WTC11 (cell line): ENCODE measurements around the gene NID2. TPM values are rescaled to one million over a fixed set of nuclear protein-coding genes. Genes with fewer than 3 reads are reported as not detected.

Source experiments
- ATAC-seq: fragments of 200-7000 bp; cut with Tn5 transposase; 2 replicates; pipeline ENCODE4 v1.10.0; 2021; ENCODE audit warnings: mild to moderate bottlenecking, moderate library complexity
- CTCF ChIA-PET: fragments of 300-600 bp; sonication (Branson Sonifier 250); formaldehyde crosslinking; loops from one replicate; lab custom pipeline; 2021; ENCODE audit warnings: antibody characterized with exemption; lab: Charles Lee
- POLR2A ChIA-PET: fragments of 350-600 bp; sonication (Branson Sonifier 250); formaldehyde crosslinking; loops from one replicate; lab custom pipeline; 2021; ENCODE audit warnings: antibody characterized with exemption; lab: Charles Lee
- DNase-seq: peaks from one replicate; pipeline ENCODE4 v3.0.0; 2021; ENCODE audit warnings: low spot score
- H3K27ac Mint-ChIP-seq: 2 replicates; pipeline ENCODE4 v1.8.0; 2021; ENCODE audit warnings: mixed read lengths
- H3K27me3 Mint-ChIP-seq: 2 replicates; pipeline ENCODE4 v1.8.0; 2021; ENCODE audit warnings: low read depth, mild to moderate bottlenecking, moderate library complexity, mixed read lengths
- H3K36me3 Mint-ChIP-seq: 2 replicates; pipeline ENCODE4 v1.8.0; 2021; ENCODE audit warnings: mixed read lengths
- H3K4me1 Mint-ChIP-seq: 2 replicates; pipeline ENCODE4 v1.8.0; 2022; ENCODE audit warnings: mixed read lengths
- H3K4me3 Mint-ChIP-seq: 2 replicates; pipeline ENCODE4 v1.8.0; 2021; ENCODE audit warnings: mild to moderate bottlenecking, moderate library complexity, mixed read lengths
- H3K9me3 Mint-ChIP-seq: 2 replicates; pipeline ENCODE4 v1.8.0; 2021; ENCODE audit warnings: mixed read lengths
- ATF1 ChIP-seq: sonication (generic); formaldehyde crosslinking; IDR thresholded peaks from 2 replicates; pipeline ENCODE4 v1.8.1; 2023; ENCODE audit warnings: mild to moderate bottlenecking, moderate library complexity, missing genetic modification reagents
- CBFB ChIP-seq: sonication (generic); formaldehyde crosslinking; IDR thresholded peaks from 2 replicates; pipeline ENCODE4 v1.8.1; 2022; ENCODE audit warnings: mild to moderate bottlenecking, low read depth, missing genetic modification reagents
- FOXJ3 ChIP-seq: sonication (generic); formaldehyde crosslinking; IDR thresholded peaks from 2 replicates; pipeline ENCODE4 v1.9.0; 2021; ENCODE audit warnings: missing genetic modification reagents, mild to moderate bottlenecking, borderline replicate concordance
- PRRX2 ChIP-seq: fragments of 250-450 bp; sonication (Bioruptor Pico); IDR thresholded peaks from 2 replicates; pipeline ENCODE4 v1.8.0; 2021; ENCODE audit warnings: mild to moderate bottlenecking
- ZNF396 ChIP-seq: fragments of 250-450 bp; sonication (Bioruptor Pico); IDR thresholded peaks from 2 replicates; pipeline ENCODE4 v1.8.0; 2021; ENCODE audit warnings: mild to moderate bottlenecking, moderate library complexity, borderline replicate concordance
- total RNA-seq: library from RNA; stranded (reverse); gene quantifications from 3 replicates; pipeline ENCODE4 v1.2.3, GENCODE V29; 2021
- TF ChIP-seq, protein P1 (sequence below): sonication (generic); formaldehyde crosslinking; IDR thresholded peaks from 2 replicates; pipeline ENCODE4 v1.8.0; 2023; ENCODE audit warnings: missing genetic modification reagents, mild to moderate bottlenecking, borderline replicate concordance
- TF ChIP-seq, protein P2 (sequence below): sonication (generic); formaldehyde crosslinking; IDR thresholded peaks from 2 replicates; pipeline ENCODE4 v1.8.0; 2023; ENCODE audit warnings: mild to moderate bottlenecking, missing genetic modification reagents
- TF ChIP-seq, protein P3 (sequence below): sonication (generic); formaldehyde crosslinking; IDR thresholded peaks from 2 replicates; pipeline ENCODE4 v1.8.0; 2022; ENCODE audit warnings: mild to moderate bottlenecking, missing genetic modification reagents
- TF ChIP-seq, protein P4 (sequence below): sonication (generic); formaldehyde crosslinking; IDR thresholded peaks from 2 replicates; pipeline ENCODE4 v1.8.1; 2022; ENCODE audit warnings: missing genetic modification reagents, borderline replicate concordance
- TF ChIP-seq, protein P5 (sequence below): sonication (generic); formaldehyde crosslinking; IDR thresholded peaks from 2 replicates; pipeline ENCODE4 v1.8.0; 2022; ENCODE audit warnings: mild to moderate bottlenecking, missing genetic modification reagents
- TF ChIP-seq, protein P6 (sequence below): sonication (generic); formaldehyde crosslinking; conservative IDR thresholded peaks from 2 replicates; pipeline ENCODE4 v1.8.1; 2023; ENCODE audit warnings: mild to moderate bottlenecking, low read depth, missing genetic modification reagents, moderate library complexity
- TF ChIP-seq, protein P7 (sequence below): sonication (generic); formaldehyde crosslinking; IDR thresholded peaks from 2 replicates; pipeline ENCODE4 v1.8.0; 2022; ENCODE audit warnings: mild to moderate bottlenecking, missing genetic modification reagents
- TF ChIP-seq, protein P8 (sequence below): fragments of 250-450 bp; sonication (Bioruptor Pico); conservative IDR thresholded peaks from 2 replicates; pipeline ENCODE4 v1.9.0; 2021; ENCODE audit warnings: mild to moderate bottlenecking

The NID2 gene
- total RNA-seq, 1 experiment from 2014 or later: 5.4 TPM

DNA sequence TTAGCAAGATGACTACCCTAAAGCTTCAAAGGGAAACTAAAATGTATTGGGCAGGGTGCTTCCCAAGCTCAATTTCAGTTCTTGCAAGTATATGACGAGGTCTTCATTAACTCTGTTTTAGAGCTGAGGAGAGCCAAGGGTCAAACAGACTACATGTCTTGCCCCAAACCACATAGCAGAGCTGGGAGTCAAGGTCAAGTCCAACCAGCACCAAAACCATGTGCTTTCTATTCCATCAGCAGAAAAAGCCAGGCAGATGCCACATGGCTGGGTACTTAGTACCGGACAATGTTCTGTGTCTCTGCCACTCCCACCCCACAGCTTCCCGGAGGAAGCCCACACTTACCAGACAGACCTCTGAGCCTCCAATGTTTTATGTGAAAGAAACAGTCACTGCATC lies 17.6 kb downstream of the NID2 start (continued):
- TF ChIP-seq, protein P1, sequence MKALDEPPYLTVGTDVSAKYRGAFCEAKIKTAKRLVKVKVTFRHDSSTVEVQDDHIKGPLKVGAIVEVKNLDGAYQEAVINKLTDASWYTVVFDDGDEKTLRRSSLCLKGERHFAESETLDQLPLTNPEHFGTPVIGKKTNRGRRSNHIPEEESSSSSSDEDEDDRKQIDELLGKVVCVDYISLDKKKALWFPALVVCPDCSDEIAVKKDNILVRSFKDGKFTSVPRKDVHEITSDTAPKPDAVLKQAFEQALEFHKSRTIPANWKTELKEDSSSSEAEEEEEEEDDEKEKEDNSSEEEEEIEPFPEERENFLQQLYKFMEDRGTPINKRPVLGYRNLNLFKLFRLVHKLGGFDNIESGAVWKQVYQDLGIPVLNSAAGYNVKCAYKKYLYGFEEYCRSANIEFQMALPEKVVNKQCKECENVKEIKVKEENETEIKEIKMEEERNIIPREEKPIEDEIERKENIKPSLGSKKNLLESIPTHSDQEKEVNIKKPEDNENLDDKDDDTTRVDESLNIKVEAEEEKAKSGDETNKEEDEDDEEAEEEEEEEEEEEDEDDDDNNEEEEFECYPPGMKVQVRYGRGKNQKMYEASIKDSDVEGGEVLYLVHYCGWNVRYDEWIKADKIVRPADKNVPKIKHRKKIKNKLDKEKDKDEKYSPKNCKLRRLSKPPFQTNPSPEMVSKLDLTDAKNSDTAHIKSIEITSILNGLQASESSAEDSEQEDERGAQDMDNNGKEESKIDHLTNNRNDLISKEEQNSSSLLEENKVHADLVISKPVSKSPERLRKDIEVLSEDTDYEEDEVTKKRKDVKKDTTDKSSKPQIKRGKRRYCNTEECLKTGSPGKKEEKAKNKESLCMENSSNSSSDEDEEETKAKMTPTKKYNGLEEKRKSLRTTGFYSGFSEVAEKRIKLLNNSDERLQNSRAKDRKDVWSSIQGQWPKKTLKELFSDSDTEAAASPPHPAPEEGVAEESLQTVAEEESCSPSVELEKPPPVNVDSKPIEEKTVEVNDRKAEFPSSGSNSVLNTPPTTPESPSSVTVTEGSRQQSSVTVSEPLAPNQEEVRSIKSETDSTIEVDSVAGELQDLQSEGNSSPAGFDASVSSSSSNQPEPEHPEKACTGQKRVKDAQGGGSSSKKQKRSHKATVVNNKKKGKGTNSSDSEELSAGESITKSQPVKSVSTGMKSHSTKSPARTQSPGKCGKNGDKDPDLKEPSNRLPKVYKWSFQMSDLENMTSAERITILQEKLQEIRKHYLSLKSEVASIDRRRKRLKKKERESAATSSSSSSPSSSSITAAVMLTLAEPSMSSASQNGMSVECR: no peak
- TF ChIP-seq CBFB (CRISPR knock-in tag) (no peak), PRRX2 (no peak)
- TF ChIP-seq, protein P2, sequence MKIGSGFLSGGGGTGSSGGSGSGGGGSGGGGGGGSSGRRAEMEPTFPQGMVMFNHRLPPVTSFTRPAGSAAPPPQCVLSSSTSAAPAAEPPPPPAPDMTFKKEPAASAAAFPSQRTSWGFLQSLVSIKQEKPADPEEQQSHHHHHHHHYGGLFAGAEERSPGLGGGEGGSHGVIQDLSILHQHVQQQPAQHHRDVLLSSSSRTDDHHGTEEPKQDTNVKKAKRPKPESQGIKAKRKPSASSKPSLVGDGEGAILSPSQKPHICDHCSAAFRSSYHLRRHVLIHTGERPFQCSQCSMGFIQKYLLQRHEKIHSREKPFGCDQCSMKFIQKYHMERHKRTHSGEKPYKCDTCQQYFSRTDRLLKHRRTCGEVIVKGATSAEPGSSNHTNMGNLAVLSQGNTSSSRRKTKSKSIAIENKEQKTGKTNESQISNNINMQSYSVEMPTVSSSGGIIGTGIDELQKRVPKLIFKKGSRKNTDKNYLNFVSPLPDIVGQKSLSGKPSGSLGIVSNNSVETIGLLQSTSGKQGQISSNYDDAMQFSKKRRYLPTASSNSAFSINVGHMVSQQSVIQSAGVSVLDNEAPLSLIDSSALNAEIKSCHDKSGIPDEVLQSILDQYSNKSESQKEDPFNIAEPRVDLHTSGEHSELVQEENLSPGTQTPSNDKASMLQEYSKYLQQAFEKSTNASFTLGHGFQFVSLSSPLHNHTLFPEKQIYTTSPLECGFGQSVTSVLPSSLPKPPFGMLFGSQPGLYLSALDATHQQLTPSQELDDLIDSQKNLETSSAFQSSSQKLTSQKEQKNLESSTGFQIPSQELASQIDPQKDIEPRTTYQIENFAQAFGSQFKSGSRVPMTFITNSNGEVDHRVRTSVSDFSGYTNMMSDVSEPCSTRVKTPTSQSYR (CRISPR knock-in tag): no peak
- TF ChIP-seq, protein P3, sequence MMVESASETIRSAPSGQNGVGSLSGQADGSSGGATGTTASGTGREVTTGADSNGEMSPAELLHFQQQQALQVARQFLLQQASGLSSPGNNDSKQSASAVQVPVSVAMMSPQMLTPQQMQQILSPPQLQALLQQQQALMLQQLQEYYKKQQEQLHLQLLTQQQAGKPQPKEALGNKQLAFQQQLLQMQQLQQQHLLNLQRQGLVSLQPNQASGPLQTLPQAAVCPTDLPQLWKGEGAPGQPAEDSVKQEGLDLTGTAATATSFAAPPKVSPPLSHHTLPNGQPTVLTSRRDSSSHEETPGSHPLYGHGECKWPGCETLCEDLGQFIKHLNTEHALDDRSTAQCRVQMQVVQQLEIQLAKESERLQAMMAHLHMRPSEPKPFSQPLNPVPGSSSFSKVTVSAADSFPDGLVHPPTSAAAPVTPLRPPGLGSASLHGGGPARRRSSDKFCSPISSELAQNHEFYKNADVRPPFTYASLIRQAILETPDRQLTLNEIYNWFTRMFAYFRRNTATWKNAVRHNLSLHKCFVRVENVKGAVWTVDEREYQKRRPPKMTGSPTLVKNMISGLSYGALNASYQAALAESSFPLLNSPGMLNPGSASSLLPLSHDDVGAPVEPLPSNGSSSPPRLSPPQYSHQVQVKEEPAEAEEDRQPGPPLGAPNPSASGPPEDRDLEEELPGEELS (CRISPR knock-in tag): no peak

DNA sequence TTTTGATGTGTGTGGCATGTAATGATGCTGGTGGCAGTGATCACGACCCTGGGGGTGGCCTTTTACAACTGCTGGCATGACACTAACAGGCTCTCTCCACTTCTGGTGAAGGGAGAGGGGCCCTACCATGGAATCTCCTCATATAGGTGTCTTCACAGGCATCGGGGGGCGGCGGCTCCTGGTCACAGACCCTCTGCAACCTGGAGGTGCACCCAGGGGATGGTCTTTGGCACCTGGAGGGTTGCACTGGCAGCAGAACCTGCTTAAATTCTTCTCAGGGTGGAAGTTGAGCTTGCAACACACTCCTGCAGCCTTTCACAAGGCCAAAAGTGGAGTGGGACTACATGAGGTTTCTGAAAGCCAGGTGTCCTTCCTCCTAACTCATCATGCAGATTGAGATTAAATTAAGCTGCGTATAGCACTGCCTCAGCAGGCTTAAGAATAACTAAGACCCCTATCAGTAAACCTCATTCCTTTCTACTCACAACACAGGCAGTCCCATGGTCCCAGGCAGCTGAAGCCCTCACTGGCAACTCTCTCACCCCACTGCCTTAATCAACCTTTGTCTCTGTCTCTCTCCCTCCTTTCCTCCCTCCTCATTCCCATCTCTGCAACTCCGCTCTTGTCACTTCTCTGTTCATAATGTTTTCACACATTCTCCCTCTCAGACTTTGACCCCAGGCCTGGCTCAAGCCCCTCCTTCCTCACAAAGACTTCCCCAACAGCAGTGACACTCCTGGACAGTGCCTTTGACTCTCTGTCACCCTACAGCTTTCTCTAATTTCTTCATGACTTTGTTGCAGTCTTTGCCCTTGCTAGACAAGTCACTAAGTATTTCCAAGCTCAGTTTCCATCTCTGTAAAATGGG lies 18.9 kb downstream of the NID2 start:
- H3K27ac Mint-ChIP-seq: no peak overlapping the region
- CTCF ChIA-PET: interaction anchor here (2.2 kb wide), 1 partner anchor 20 kb away, joined by 6 read pairs; the partner anchor contains the start of gene NID2
- H3K4me3 Mint-ChIP-seq: no peak overlapping the region
- peaks cover 14% of the 10 kb centered on the region for H3K4me1 Mint-ChIP-seq
- no peak for DNase-seq
- POLR2A ChIA-PET: no interaction called here
- ATAC-seq: no peak
- no peaks in the 10 kb centered on the region for H3K9me3 Mint-ChIP-seq
- H3K36me3 Mint-ChIP-seq: no peaks in the 10 kb centered on the region
- no peaks in the 10 kb centered on the region for H3K27me3 Mint-ChIP-seq
- TF ChIP-seq PRRX2 (no peak), FOXJ3 (CRISPR knock-in tag) (no peak), ATF1 (CRISPR knock-in tag) (no peak), ZNF396 (CRISPR knock-in tag) (no peak)
- TF ChIP-seq, protein P4, sequence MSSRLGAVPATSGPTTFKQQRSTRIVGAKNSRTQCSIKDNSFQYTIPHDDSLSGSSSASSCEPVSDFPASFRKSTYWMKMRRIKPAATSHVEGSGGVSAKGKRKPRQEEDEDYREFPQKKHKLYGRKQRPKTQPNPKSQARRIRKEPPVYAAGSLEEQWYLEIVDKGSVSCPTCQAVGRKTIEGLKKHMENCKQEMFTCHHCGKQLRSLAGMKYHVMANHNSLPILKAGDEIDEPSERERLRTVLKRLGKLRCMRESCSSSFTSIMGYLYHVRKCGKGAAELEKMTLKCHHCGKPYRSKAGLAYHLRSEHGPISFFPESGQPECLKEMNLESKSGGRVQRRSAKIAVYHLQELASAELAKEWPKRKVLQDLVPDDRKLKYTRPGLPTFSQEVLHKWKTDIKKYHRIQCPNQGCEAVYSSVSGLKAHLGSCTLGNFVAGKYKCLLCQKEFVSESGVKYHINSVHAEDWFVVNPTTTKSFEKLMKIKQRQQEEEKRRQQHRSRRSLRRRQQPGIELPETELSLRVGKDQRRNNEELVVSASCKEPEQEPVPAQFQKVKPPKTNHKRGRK: no peak
- TF ChIP-seq, protein P5, sequence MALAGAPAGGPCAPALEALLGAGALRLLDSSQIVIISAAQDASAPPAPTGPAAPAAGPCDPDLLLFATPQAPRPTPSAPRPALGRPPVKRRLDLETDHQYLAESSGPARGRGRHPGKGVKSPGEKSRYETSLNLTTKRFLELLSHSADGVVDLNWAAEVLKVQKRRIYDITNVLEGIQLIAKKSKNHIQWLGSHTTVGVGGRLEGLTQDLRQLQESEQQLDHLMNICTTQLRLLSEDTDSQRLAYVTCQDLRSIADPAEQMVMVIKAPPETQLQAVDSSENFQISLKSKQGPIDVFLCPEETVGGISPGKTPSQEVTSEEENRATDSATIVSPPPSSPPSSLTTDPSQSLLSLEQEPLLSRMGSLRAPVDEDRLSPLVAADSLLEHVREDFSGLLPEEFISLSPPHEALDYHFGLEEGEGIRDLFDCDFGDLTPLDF (CRISPR knock-in tag): no peak
- TF ChIP-seq, protein P6, sequence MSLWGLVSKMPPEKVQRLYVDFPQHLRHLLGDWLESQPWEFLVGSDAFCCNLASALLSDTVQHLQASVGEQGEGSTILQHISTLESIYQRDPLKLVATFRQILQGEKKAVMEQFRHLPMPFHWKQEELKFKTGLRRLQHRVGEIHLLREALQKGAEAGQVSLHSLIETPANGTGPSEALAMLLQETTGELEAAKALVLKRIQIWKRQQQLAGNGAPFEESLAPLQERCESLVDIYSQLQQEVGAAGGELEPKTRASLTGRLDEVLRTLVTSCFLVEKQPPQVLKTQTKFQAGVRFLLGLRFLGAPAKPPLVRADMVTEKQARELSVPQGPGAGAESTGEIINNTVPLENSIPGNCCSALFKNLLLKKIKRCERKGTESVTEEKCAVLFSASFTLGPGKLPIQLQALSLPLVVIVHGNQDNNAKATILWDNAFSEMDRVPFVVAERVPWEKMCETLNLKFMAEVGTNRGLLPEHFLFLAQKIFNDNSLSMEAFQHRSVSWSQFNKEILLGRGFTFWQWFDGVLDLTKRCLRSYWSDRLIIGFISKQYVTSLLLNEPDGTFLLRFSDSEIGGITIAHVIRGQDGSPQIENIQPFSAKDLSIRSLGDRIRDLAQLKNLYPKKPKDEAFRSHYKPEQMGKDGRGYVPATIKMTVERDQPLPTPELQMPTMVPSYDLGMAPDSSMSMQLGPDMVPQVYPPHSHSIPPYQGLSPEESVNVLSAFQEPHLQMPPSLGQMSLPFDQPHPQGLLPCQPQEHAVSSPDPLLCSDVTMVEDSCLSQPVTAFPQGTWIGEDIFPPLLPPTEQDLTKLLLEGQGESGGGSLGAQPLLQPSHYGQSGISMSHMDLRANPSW: no peak
- TF ChIP-seq, protein P3 (CRISPR knock-in tag): no peak
- TF ChIP-seq, protein P7, sequence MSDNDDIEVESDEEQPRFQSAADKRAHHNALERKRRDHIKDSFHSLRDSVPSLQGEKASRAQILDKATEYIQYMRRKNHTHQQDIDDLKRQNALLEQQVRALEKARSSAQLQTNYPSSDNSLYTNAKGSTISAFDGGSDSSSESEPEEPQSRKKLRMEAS (CRISPR knock-in tag): no peak
- TF ChIP-seq, protein P8, sequence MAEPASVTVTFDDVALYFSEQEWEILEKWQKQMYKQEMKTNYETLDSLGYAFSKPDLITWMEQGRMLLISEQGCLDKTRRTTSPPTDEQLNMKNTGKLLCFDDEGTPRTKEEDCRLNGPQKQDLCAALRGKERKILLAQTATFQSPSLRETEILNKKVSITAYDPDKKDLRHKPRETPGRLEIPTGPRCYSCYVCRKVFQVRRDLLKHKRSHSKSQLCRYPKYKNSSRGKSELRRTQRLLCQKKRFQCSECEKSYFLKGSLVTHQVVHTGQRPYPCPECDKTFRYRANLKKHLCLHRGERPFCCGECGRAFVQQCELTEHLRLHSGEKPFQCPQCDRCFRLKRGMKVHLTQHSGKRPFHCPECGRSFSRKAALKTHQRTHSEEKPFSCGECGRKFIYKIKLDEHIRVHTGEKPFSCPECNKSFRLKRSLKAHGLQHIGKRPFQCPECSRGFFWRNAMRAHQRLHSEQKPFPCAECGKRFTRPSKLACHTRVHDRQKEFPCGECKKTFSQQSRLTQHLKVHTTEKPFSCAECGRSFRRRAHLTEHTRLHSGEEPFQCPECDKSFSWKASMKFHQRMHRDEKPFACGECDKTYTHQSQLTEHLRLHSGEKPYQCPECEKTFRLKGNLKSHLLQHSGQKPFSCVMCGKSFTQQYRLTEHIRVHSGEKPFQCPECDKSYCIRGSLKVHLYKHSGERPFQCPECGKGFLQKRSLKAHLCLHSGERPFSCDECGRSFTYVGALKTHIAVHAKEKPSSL (CRISPR knock-in tag): no peak
